ENCODE measurements around the gene HGS.
"Not testable (repeated sequence)": the region's sequence is repeated elsewhere in the genome, so short reads cannot be mapped to it uniquely, and the experiment has no call there.

The HGS gene

DNA sequence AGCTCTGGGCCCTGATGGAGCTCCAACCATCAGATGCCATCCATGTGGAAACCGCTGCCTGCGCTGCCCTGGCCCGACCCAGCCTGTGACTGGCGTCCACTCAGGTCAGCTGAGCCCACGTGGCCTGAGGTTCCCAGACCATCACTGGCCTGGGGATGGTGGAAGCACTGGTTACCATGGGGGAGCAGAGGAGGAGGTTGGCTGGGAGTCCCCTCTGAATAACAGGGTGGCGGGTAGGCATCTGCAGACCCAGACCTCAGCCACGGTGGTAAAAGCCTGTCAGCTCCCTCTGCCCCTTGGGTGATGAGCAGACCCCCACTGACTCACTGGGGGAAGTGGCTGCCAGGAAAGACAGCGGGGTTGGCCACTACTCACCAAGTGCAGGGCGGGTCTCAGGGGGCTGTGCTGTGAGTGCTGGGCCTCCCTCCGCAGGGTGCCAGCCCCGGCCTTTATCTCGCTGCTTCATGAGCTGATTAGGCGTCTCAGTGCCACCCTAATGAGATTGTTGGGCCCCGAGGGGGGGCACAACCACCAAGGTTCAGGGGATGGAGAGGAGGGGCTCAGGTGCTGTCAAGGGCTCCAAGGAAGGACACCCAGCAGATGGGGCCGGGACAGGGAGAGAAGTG lies 27.6 kb upstream of the HGS start, which contains the start of gene PDE6G:
PDE6G (minus strand) TSS at position 425 of the 626 bp plus-strand sequence. CDS start 3,237 bp downstream, outside the sequence.
- no peak for DNase-seq

DNA sequence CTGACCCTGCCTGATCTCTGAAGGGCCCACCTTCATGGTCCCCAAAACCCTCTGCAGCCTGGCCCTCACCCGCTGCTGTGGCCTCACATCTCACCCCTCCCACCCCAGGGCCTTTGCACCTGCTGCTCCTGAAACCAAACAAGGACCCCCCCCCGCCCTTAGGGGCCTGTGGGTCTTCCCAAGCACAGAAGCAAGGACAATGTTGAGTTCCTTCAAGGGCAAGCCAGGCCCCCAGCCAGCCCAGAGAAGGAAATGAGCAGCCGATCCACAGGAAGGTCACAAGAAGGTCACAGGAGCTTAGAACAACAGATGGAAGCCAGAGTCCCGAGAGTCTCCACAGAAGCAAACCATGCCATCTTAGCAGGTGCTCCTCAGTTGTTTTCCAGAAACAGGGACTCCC lies 27.0 kb upstream of the HGS start:
- no peak for DNase-seq

GRCh38 chr17:81659038-81659437 lies 24.8 kb upstream of the HGS start:
- DNase-seq, result no peak

- DNase-seq, result no peak
These were observed 23.4 kb upstream of the HGS start for GRCh38 chr17:81660441-81660840.

DNA sequence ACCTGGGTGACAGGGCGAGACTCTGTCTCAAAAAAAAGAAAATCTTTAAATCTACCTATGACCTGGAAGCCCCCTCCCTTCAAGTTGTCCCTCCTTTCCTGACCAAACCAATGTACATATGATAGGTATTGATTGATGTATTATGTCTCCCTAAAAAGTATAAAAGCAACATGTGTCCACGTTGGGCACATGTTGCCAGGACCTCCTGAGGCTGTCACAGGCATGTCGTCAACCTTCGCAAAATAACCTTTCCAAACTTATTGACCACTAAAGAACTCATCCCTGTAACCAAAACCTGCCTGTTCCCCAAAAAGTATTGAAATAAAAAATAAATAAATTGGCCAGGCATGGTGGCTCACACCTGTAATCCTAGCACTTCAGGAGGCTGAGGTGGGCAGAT lies 21.8 kb upstream of the HGS start:
- no peak for DNase-seq

- no peak for DNase-seq
These were observed 19.8 kb upstream of the HGS start for GRCh38 chr17:81664051-81664470.

DNA sequence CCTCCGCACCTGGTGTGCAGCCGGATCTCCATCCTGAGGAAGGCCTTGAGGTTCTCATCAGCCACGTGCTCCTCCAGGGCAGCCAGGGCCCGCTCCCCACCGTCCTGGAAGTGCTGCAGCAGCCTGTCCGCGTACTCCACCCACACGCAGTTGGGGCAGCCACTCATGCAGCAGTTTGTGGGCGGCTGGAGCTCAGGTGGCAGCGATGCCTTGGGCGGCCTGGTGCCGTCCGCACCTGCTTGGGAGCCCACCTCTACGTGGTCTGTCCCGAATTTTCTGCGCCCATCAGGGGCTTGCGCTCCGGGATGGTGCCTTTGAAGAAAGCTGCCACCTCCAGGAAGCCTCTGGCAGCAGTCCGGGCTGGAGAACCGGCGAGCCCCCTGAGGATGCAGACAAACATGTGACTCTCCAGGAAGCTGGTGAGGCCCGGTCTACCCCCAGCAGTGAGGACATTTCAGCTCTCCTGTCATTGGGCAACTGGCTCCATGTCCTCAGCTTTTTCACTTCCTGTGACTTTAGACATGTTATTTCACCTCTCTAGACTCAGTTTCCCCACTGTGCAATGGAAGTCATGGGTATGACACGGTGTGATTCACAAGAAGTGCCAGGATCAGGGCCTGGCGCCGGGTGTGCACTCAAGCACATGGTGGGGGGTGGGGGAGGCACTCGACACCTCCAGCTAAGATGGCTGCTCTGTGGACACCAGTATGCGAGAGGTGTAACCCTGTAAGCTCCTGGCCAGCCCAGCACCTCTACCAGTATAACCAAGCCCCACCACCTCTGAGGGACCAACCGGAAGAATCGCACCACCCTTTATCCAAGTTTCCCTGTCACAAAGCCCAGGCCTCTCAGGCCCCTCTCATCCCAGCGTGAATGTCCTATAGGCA lies 18.4 kb upstream of the HGS start:
- DNase-seq, result no peak

- DNase-seq, result no peak
These were observed 17.8 kb upstream of the HGS start for GRCh38 chr17:81666092-81666341.

- peak; percentile 65 for DNase-seq
These were observed 17.2 kb upstream of the HGS start, which contains the start of the genes CCDC137 and OXLD1 for GRCh38 chr17:81666342-81667191. TSS of gene CCDC137 (plus strand) at chr17:81666737. CDS start at chr17:81666767, 30 bp downstream. TSS of gene OXLD1 (minus strand) at chr17:81666605. CDS start at chr17:81666577, 28 bp downstream.

- DNase-seq, result no peak
These were observed 16.1 kb upstream of the HGS start for GRCh38 chr17:81667754-81668153.

DNA sequence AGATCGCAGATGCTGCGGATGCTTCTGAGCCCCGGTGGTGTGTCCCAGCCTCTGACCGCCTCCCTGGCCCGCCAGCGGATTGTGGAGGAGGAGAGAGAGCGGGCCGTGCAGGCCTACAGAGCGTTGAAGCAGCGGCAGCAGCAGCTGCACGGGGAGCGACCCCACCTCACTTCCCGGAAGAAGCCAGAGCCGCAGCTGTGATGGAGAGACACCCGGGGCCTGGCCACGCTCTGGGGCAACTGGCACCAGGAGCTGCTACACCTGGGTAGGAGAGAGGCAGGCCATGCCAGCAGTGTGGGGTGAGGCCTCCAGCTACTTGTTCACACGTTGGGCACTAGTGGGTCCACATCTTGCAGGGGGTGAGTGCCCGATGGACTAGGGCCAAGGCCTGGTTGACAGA lies 11.3 kb upstream of the HGS start:
- no peak for DNase-seq

- DNase-seq, result no peak
These were observed 10.9 kb upstream of the HGS start for GRCh38 chr17:81672954-81673353.

- no peak for DNase-seq
These were observed 10.1 kb upstream of the HGS start for GRCh38 chr17:81673561-81674258.

DNA sequence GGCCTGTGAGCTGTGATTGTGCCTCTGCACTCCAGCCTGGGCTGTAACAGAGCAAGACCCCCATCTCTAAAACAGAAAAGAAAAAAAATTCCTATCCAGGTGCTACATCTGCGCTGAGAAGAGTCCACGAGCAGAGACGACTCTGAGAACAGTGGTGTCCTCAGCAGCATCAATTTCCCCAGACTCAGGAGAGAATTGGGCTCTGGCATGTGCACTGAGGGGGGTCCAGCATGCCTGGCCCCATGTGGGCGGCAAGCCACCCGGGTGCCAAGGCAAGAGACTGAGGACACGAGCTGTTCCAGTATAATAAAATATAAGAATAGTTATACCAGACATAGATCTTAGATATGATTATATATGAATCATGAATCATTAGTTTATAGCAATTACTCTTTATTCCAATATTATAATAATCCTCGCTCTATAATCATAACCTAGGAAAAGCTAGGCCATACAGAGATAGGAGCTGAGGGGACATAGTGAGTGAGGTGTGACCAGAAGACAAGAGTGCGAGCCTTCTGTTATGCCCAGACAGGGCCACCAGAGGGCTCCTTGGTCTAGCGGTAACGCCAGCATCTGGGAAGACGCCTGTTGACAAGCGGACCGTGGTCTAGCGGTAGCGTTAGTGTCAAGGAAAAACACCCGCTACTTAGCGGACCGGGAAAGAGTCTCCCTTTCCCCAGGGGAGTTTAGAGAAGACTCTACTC lies 8.1 kb upstream of the HGS start:
- DNase-seq, result not testable (repeated sequence)

DNA sequence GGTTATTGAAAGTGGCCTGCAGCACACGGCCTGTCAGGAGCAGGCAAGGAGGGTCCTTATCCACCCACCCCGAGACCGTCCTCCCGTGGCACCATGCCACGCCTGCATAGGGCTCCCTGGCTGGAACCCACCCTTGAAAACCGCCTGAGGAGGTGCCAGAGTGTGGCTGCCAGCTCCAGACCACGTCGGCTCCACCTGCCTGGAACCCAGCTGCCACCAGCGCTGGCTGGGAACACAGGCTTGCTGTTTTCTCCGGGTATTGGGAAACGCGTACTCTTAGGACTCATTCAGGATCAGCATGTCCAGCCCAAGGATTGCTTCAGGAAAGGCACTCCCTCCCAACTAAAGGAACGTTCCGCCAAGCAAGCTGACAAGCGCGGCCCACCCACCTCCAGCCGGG lies 6.9 kb upstream of the HGS start:
- no peak for DNase-seq

DNA sequence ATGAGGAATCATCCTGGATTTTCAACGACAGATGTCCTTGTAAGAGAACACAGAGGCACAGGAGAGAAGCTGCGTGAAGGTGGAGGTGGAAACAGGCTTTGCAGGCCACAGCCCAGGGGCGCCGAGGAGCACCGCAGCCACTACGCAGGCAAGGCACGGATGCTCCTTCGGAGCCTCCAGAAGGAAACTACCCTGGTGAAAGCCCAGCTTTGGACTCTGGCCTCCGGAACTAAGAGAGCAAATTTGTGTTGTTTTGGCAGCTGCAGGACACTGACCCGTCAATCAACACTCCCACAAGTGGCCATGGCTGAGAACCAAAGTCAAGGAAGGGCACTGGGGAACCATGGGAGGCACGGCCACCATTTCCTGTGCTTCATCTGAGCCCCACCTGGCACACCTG lies 3.7 kb upstream of the HGS start:
- DNase-seq, result no peak

DNA sequence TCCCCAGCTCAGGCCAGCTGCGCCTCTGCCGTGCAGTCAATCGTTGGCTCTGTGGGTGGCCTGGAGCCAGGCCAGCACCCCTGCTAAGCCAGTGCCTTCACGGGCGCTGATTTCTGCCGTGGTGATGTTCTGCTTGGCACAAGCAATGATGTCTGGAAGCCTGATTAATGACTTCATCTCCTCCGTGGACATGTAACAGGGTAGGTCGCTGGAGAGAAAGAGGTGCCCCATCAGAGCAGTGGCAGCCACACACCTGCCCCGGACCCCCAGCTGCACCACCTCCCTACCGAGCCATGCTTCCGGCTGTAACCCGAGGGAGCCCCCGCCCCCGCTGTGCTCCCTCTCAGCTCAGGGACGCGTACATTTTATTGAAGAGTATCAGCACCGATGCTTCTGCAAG lies 2.1 kb upstream of the HGS start:
- DNase-seq, result no peak

DNA sequence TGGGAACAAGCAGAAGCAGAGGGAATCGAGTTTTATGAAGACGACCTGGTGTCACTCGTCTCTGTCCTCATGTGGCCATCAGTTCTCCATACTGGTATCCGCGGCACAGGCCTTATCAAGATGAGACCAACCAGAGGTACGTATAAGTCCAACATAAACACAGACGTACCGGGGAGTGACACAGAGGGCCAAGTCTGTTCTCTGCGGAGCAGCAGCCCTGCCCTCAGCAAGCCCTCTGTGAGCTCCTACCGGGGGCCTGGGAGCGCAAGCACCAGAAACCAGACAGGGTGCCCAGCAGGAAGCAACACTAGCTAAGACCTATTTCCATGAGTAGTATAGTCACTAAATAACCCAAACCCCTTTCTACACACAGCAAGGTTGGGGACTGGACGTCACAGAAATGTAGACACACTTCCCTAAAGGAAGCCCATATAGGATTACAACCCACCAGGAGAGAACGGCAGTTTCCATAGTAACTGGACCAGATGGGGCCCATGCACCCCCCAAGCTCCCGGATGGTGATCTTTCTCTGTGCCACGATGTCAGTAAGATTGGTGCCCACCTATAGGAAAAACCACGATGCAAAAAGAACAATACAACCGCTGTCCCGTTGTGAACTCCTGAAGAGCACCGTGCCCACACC lies 1.1 kb upstream of the HGS start:
- no peak for DNase-seq

GRCh38 chr17:81683208-81683583 lies 615 bp upstream of the HGS start:
- no peak for DNase-seq

- no peak for DNase-seq
These were observed 666 bp downstream of the HGS start for GRCh38 chr17:81684442-81684911.

- DNase-seq, result no peak
These were observed 1.3 kb downstream of the HGS start for GRCh38 chr17:81685108-81685507.

GRCh38 chr17:81686614-81687013 lies 2.8 kb downstream of the HGS start:
- DNase-seq, result no peak

All from NCI-H187 treated with DMSO at 0.1 percent for 48 hours (cell line).